Stimulated activated CD4-positive, alpha-beta T cell treated with anti-CD3 and anti-CD28 coated beads, TNF-alpha, amount 100 ng/mL, for 1 hour (primary cell): ENCODE measurements around the gene TDRD10.

Experiments
- DNase-seq, 3 donors: peaks; one replicate each; pipeline ENCODE4 v3.0.0-alpha.2; 2020; ENCODE audit warnings: low read depth in 3 of 3, low spot score in 1 of 3

The TDRD10 gene

DNA sequence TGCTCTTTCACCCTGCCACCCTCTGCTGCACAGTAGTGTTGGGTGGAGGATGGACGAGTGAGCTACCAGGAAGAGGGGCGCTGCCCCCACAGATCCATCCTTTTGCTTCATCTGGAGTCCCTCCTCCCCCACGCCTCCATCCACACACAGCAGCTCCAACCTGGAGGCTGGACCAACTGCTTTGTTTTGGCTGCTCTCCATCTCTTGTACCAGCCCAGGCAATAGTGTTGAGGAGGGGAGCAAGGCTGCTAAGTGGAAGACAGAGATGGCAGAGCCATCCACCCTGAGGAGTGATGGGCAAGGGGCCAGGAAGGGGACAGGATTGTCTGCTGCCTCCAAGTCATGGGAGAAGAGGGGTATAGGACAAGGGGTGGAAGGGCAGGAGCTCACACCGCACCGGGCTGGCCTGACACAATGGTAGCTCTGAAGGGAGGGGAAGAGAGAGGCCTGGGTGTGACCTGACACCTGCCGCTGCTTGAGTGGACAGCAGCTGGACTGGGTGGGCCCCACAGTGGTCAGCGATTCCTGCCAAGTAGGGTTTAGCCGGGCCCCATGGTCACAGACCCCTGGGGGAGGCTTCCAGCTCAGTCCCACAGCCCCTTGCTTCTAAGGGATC is 74.0 kb downstream of the TDRD10 start:
- DNase-seq = no peak

DNA sequence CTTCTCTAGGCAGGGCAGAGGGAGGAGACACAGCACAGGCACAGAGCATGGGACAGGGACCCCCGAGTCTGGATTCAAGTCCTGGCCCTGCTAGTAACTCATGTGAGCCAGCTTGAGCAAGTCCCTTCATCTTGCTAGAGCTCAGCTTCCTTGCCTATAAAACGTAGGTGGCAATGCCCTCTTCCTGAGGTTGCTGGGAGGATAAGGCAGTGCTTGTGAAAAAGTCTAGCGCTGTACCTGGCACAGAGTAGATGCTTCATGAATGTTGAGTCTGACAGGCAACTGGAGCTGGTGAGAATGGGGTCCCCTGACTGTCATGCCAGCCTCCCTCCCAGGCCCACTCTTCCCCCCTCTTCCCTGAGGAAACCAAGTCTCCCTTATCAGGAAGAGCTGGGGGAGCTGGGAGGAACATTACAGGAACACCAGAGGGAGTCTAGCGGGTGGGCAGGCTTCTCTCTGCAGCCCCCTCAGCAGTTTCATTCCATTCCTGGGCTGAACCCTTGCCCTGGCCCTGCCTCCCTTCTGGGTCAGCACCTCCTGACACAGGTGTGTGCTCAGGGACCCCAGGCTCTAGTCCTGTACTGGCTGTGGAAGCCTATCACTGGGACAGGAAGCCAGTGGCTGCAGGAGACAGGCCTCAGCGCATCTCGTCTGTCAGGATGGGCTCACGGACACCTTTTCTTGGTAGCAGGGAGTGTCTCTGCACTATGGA is 75.5 kb downstream of the TDRD10 start:
- DNase-seq = no peak

GRCh38 chr1:154578058-154578418 is 76.0 kb downstream of the TDRD10 start:
- no peak for DNase-seq

GRCh38 chr1:154579374-154579773 is 77.4 kb downstream of the TDRD10 start:
- DNase-seq = no peak

DNA sequence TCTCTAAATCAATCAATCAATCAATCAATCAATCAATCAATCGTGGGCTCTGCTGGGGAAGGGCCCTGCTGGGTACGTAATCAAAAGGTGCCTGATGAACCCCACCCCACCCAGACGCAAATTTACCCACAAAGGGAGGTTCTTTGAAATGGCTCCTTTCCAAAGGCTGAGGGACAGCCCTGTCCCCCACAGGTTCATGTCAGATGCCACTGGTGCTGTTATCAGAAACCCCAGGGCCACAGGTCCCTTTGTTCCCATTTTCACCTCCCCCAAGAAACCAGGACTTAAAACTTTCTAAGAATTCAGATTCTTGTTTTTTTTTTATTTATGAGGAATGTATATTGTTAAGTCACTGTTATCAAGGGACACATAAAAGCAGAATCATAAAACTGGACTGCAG is 79.7 kb downstream of the TDRD10 start:
- no peak for DNase-seq

- no peak for DNase-seq
These were observed 80.9 kb downstream of the TDRD10 start for GRCh38 chr1:154582885-154583284.

DNA sequence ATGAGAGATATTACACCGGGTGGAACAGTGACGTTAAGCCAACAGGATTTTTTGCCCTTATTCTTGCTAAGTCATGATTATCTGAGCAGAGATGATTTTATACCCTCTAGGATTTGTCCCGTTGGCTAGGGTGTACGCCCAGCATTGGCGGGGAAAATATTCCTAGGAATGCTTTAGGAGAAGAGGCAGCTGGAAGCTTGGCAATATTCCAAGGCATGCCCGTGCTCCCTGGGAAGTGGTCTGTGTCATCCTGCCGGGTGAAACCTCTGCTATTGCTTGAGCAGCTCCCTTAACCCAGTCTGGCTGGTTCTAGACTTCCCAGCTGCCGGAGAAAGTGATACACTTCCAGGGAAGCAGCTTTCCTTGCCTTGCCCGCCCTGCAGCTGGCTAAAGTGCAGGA is 81.8 kb downstream of the TDRD10 start:
- DNase-seq = no peak

- DNase-seq = no peak
These were observed 82.4 kb downstream of the TDRD10 start for GRCh38 chr1:154584267-154584994.

DNA sequence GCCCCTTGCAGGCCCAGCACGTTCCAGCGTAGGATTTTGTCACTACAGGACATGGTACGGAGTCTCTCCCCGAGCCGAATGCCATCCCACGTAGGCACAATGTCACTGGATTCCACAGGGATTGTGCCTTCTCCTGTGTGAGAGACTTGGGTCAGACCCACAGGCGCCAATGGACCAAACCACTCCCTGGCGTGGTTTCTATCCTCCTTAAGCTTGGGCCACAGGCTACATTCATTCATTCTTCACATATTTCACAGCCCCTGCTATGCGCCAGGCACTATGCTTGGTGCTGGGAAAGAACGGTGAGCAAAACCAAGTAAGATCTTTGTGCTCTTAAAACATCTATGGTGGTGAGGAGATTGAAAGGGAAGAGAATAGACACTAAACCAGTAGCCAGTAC is 84.2 kb downstream of the TDRD10 start:
- no peak for DNase-seq

GRCh38 chr1:154586641-154587040 is 84.6 kb downstream of the TDRD10 start:
- DNase-seq = no peak

- no peak for DNase-seq
These were observed 87.8 kb downstream of the TDRD10 start for GRCh38 chr1:154589780-154590179.

DNA sequence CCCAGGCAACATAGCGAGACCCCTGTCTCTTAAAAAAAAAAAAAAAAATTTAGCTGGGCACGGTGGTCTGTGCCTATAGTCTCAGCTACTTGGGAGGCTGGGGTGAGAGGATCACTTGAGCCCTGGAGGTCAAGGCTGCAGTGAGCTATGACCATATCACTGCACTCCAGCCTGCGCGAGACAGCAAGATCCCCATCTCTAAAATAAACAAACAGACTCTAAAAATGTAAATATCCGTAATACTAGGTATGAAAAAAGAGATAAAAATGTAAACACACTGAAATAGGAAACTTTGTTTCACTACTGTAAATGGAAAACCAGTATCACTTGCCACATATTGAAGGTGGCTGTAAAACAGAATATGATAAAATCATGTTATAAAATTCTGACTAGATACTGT is 88.7 kb downstream of the TDRD10 start:
- no peak for DNase-seq

GRCh38 chr1:154591206-154591605 is 89.2 kb downstream of the TDRD10 start:
- no peak for DNase-seq

- no peak for DNase-seq
These were observed 91.4 kb downstream of the TDRD10 start for GRCh38 chr1:154593390-154593789.

DNA sequence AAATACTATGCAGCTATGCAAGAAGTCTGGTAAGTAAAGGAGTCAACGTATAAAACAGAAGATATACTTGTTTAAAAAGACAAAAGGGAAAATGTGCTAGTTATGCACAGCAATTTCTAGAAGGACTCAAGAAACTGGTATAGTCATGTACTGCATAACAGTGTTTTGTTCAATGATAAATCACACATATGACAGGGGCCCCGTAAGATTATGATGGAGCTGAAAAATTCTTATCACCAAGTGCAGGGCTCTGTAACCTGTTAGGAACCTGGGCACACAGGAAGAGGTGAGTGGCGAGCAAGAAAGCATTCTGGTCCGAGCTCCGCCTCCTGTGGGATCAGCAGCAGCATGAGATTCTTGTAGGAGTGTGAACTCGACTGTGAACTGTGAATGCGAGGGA is 92.8 kb downstream of the TDRD10 start:
- no peak for DNase-seq

DNA sequence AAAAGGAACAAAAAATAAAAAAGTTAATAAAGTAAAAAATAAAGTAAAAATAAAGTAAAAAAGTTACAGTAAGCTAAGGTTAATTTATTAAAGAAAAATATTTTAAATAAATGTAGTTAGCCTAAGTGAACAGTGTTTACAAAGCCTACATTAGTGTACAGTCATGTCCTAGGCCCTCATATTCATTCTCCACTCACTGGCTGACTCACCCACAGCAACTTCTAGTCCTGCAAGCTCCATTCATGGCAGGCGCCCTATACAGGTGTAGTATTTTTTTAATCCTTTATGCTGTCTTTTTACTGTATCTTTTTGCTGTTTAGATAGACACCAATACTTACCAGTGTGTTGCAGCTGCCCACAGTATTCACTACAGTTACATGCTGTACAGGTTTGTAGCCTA is 93.6 kb downstream of the TDRD10 start:
- no peak for DNase-seq
